ENCODE measurements around the gene NAGPA. TPM values are rescaled to one million over a fixed set of nuclear protein-coding genes. Genes with fewer than 3 reads are reported as not detected.

The NAGPA gene
- total and polyA plus RNA-seq, 2 experiments from 2014 or later, result 6.3 to 20.7 TPM

GRCh38 chr16:5015887-5016286, 17.8 kb downstream of the NAGPA start:
- TF ChIP-seq EZH2 (IDR thresholded peaks at IDR 0.05; ENCODE audit: low read depth, unreplicated experiment) (no peak), STAT1 (IDR thresholded peaks at IDR 0.05; ENCODE audit: unreplicated experiment) (no peak), NANOG (IDR thresholded peaks at IDR 0.05; ENCODE audit: borderline replicate concordance) (no peak), CTCF (conservative IDR thresholded peaks at IDR 0.05; ENCODE audit: low read depth in 2 of 2) (no peak), CREB1 (CRISPR knock-in tag; IDR thresholded peaks at IDR 0.05; ENCODE audit: low read depth) (no peak), EZH2phosphoT487 (IDR thresholded peaks at IDR 0.05; ENCODE audit: unreplicated experiment) (no peak), ETS1 (IDR thresholded peaks at IDR 0.05) (no peak), POLR2AphosphoS5 (IDR thresholded peaks at IDR 0.05; ENCODE audit: low read depth) (no peak), JUNB (IDR thresholded peaks at IDR 0.05; ENCODE audit: unreplicated experiment) (no peak), ZNF114 (CRISPR knock-in tag; IDR thresholded peaks at IDR 0.05) (no peak), ZNF462 (CRISPR knock-in tag; IDR thresholded peaks at IDR 0.05) (no peak), REST (IDR thresholded peaks at IDR 0.05; ENCODE audit: unreplicated experiment) (no peak)
- DNase-seq (ENCODE audit: low spot score), result no peak
- Histone ChIP-seq H3K4me2 (no peak overlapping the region), H3K9me2 (ENCODE audit: insufficient read depth) (no peaks in the 10 kb centered on the region), H3K36me3 (ENCODE audit: insufficient read depth) (no peaks in the 10 kb centered on the region), H3K4me3 (no peak overlapping the region), H3F3A (replicated peaks; ENCODE audit: low read depth) (no peaks in the 10 kb centered on the region), H3K27me3 (ENCODE audit: insufficient read depth) (no peaks in the 10 kb centered on the region), H3K27ac (ENCODE audit: low read depth) (no peak overlapping the region), H2AFZ (no peak overlapping the region), H3K4me1 (ENCODE audit: insufficient read depth) (no peaks in the 10 kb centered on the region), H3K79me2 (replicated peaks; ENCODE audit: insufficient read depth) (no peaks in the 10 kb centered on the region), H4K20me1 (replicated peaks; ENCODE audit: insufficient read depth) (no peaks in the 10 kb centered on the region)
- H3K9me3 Mint-ChIP-seq, result no peaks in the 10 kb centered on the region
- H3K27ac Mint-ChIP-seq, result no peak overlapping the region
- H3K4me1 Mint-ChIP-seq, result no peaks in the 10 kb centered on the region
- no peak for ATAC-seq
- H3K27me3 Mint-ChIP-seq (ENCODE audit: insufficient read depth, low read depth, poor library complexity), result peaks cover 3% of the 10 kb centered on the region
- no peaks in the 10 kb centered on the region; the same call in 2 of the 3 replicates for H3K36me3 Mint-ChIP-seq (ENCODE audit: low read depth)
- no peak overlapping the region for H3K4me3 Mint-ChIP-seq
